Endothelial cell of umbilical vein (primary cell): ENCODE measurements around the gene ATP5ME. TPM values are rescaled to one million over a fixed set of nuclear protein-coding genes. Genes with fewer than 3 reads are reported as not detected.

Experiments used
- BruUV-seq: library from RNA; stranded (reverse); fragments of 400-500 nt; replicated peaks from 2 replicates; lab custom pipeline; 2021; lab: Mats Ljungman, UMichigan
- CTCF ChIA-PET: fragments of 300-600, 350-600 bp; sonication (Branson Sonifier 250); formaldehyde crosslinking; loops from one replicate; lab custom pipeline; 2021; ENCODE audit warnings: antibody characterized with exemption, inconsistent platforms; lab: Charles Lee
- POLR2A ChIA-PET: fragments of 300-600, 350-600 bp; sonication (Branson Sonifier 250); formaldehyde crosslinking; loops from one replicate; lab custom pipeline; 2021; ENCODE audit warnings: antibody characterized with exemption, inconsistent platforms; lab: Charles Lee
- DNase-seq: peaks from one replicate; pipeline ENCODE4 v3.0.0-alpha.2; 2011; ENCODE audit warnings: low read depth, low spot score
- FAIRE-seq: peaks from 2 replicates; lab custom pipeline; 2011; peaks lifted over from hg19 to GRCh38; lab: Jason Lieb, UNC
- H2AFZ ChIP-seq: 2 replicates; pipeline ENCODE4 v1.6.0; 2012; ENCODE audit warnings: low read depth, low read length, control low read depth, inconsistent platforms
- H3K27ac ChIP-seq: 2 replicates; pipeline ENCODE4 v1.5.1; 2011; ENCODE audit warnings: low read depth, mild to moderate bottlenecking, control low read depth, low read length, moderate library complexity; ENCODE audit not compliant: insufficient read depth
- H3K27me3 ChIP-seq, 2 experiments: 2 replicates each; pipeline versions ENCODE4 v1.6.0 to v1.6.1; 2011; ENCODE audit warnings: low read length in 2 of 2, mixed read lengths in 1 of 2; ENCODE audit not compliant: control insufficient read depth in 2 of 2, insufficient read depth in 2 of 2
- H3K36me3 ChIP-seq, 2 experiments: 2 replicates in 1 of 2; 3 replicates in 1 of 2; pipeline ENCODE4 v1.5.1; 2011; ENCODE audit warnings: low read length in 2 of 2, mild to moderate bottlenecking in 1 of 2, moderate library complexity in 1 of 2; ENCODE audit not compliant: control insufficient read depth in 2 of 2, insufficient read depth in 2 of 2; ENCODE audit errors: extremely low read depth in 1 of 2
- H3K4me1 ChIP-seq: 3 replicates; pipeline ENCODE4 v1.5.1; 2011; ENCODE audit warnings: mild to moderate bottlenecking, low read length; ENCODE audit not compliant: control insufficient read depth, insufficient read depth; ENCODE audit errors: extremely low read depth
- H3K4me2 ChIP-seq: 2 replicates; pipeline ENCODE4 v1.6.1; 2011; ENCODE audit warnings: low read length, control low read depth, mixed read lengths; ENCODE audit not compliant: insufficient read depth
- H3K4me3 ChIP-seq, 3 experiments: fragments of 200-600 bp in 1 of 3; sonication (generic), shearing (Covaris generic) in 1 of 3; replicated peaks in 1 of 3; 2 replicates each; pipeline ENCODE4 v1.5.1; 2011 to 2016; ENCODE audit warnings: control low read depth in 3 of 3, low read length in 3 of 3, mild to moderate bottlenecking in 2 of 3, inconsistent platforms in 1 of 3, low read depth in 1 of 3, moderate library complexity in 1 of 3; ENCODE audit not compliant: insufficient read depth in 1 of 3
- H3K79me2 ChIP-seq: 2 replicates; pipeline ENCODE4 v1.6.0; 2012; ENCODE audit warnings: low read length, inconsistent platforms; ENCODE audit not compliant: control insufficient read depth, insufficient read depth
- H3K9ac ChIP-seq: replicated peaks from 2 replicates; pipeline ENCODE3; 2011; ENCODE audit warnings: low read length, control low read depth; ENCODE audit not compliant: insufficient read depth; ENCODE audit errors: extremely low read depth
- H3K9me1 ChIP-seq: replicated peaks from 3 replicates; pipeline ENCODE4 v1.6.0; 2011; ENCODE audit warnings: mild to moderate bottlenecking, low read length; ENCODE audit not compliant: control insufficient read depth, insufficient read depth; ENCODE audit errors: extremely low read depth
- H3K9me3 ChIP-seq: replicated peaks from 2 replicates; pipeline ENCODE4 v1.5.1; 2012; ENCODE audit warnings: low read length, inconsistent platforms; ENCODE audit not compliant: control insufficient read depth, insufficient read depth
- H4K20me1 ChIP-seq: replicated peaks from 2 replicates; pipeline ENCODE3; 2011; ENCODE audit warnings: mild to moderate bottlenecking, low read length; ENCODE audit not compliant: control insufficient read depth, insufficient read depth; ENCODE audit errors: extremely low read depth
- CTCF ChIP-seq, 2 donors: IDR thresholded peaks; 1 replicate in 1 of 2; 2 replicates in 1 of 2; pipeline ENCODE4 v1.5.1; 2011; ENCODE audit warnings: low read length in 2 of 2, mild to moderate bottlenecking in 2 of 2, moderate library complexity in 2 of 2, control low read depth in 1 of 2, inconsistent platforms in 1 of 2, low read depth in 1 of 2; ENCODE audit not compliant: insufficient read depth in 1 of 2; ENCODE audit errors: extremely low read depth in 1 of 2
- EZH2 ChIP-seq: IDR thresholded peaks from 2 replicates; pipeline ENCODE4 v1.6.1; 2012; ENCODE audit warnings: borderline replicate concordance, low read depth, mild to moderate bottlenecking, moderate library complexity, low read length, inconsistent platforms; ENCODE audit not compliant: severe bottlenecking
- FOS ChIP-seq: IDR thresholded peaks from 2 replicates; pipeline ENCODE4 v1.6.1; 2011; ENCODE audit warnings: mild to moderate bottlenecking, low read length, moderate library complexity, borderline replicate concordance; ENCODE audit not compliant: insufficient read depth
- GATA2 ChIP-seq: IDR thresholded peaks from 2 replicates; pipeline ENCODE4 v1.7.0; 2011; ENCODE audit warnings: low read depth, mild to moderate bottlenecking, moderate library complexity, mixed read lengths, low read length; ENCODE audit not compliant: insufficient read length, insufficient read depth
- JUN ChIP-seq: IDR thresholded peaks from 2 replicates; pipeline ENCODE4 v1.6.1; 2011; ENCODE audit warnings: borderline replicate concordance, low read depth; ENCODE audit not compliant: insufficient read length, insufficient read depth
- MAX ChIP-seq: IDR thresholded peaks from 2 replicates; pipeline ENCODE4 v1.6.1; 2011; ENCODE audit not compliant: insufficient read depth, insufficient read length
- MYC ChIP-seq: IDR thresholded peaks from one replicate; pipeline ENCODE4 v1.6.1; 2011; ENCODE audit warnings: mild to moderate bottlenecking, low read depth, low read length
- POLR2A ChIP-seq: IDR thresholded peaks from 2 replicates; pipeline ENCODE4 v1.6.1; 2012; ENCODE audit warnings: low read depth, mild to moderate bottlenecking, control low read depth, low read length
- POLR2AphosphoS5 ChIP-seq: IDR thresholded peaks from 2 replicates; pipeline ENCODE4 v1.6.1; 2012; ENCODE audit warnings: low read depth, mild to moderate bottlenecking, control low read depth, low read length, moderate library complexity; ENCODE audit not compliant: insufficient read depth
- dilution Hi-C: fragments of 300-500 bp; cut with MboI; formaldehyde crosslinking; loops from one replicate; pipeline ENCODE4 v1.15.0; 2019; ENCODE audit warnings: low sequenced_read_pairs; ENCODE audit not compliant: extremely low pct_ligation_motif_present
- intact Hi-C: fragments of 100-400 bp; cut with micrococcal nuclease; formaldehyde crosslinking; loops from one replicate; pipeline ENCODE4 v1.10.0; 2022
- polyA plus RNA-seq, 4 experiments: library from polyadenylated mRNA; depleted of rRNA in 3 of 4; stranded (reverse) in 3 of 4; unstranded in 1 of 4; fragments of >200 nt; gene quantifications; 2 replicates each; pipeline versions ENCODE4 v1.2.1 to v1.2.3, GENCODE V29; 2011 to 2012; ENCODE audit warnings: missing spikeins in 1 of 4
- total RNA-seq: library from RNA; stranded (reverse); gene quantifications from 2 replicates; pipeline ENCODE4 v1.2.3, GENCODE V29; 2021

ATP5ME gene
- total and polyA plus RNA-seq, 2 donors (not counting 3 experiments of a cell fraction or from before 2014, with no cell fraction given) = 303 to 304 TPM

- H3K36me3 ChIP-seq = peaks cover 9% of the 10 kb centered on the region in 2 experiments
- H3K79me2 ChIP-seq = peaks cover 12% of the 10 kb centered on the region
- ChIA-PET CTCF (interaction anchor here (1.4 kb wide), 1 partner anchor 9 kb away, joined by 5 read pairs; no protein-coding TSS in a partner anchor), POLR2A (no interaction called here)
- H3K27me3 ChIP-seq = no peaks in the 10 kb centered on the region
- no peaks in the 10 kb centered on the region for H3K9me1 ChIP-seq
- H3K4me2 ChIP-seq = peak overlapping the region; percentile 77
- no TSS peak for BruUV-seq
- peak overlapping the region; percentile 63 to 87 (median 78) for H3K4me3 ChIP-seq
- H3K9ac ChIP-seq = peak overlapping the region; percentile 91
- H2AFZ ChIP-seq = peak overlapping the region; percentile 72
- intact Hi-C loops (loop anchor here (10.0 kb wide), 2 partner anchors 200 to 340 kb away; partner anchors contain the start of gene ZNF141), dilution Hi-C loops (no loop called here)
- no peak for DNase-seq
- no peaks in the 10 kb centered on the region for H3K9me3 ChIP-seq
- no peak for TF ChIP-seq GATA2
- TF ChIP-seq POLR2A = no peak
- TF ChIP-seq FOS = no peak
- no peak for TF ChIP-seq MAX
- no peak for TF ChIP-seq POLR2AphosphoS5
- TF ChIP-seq JUN = no peak
- TF ChIP-seq MYC = no peak
- no peak for TF ChIP-seq CTCF (IDR thresholded peaks at IDR 0.05; ENCODE audit: extremely low read depth in 1 of 2, insufficient read depth in 1 of 2, low read depth in 1 of 2, low read length in 2 of 2)
- no peak for TF ChIP-seq EZH2
- H3K27ac ChIP-seq = peak overlapping the region; percentile 67
- H4K20me1 ChIP-seq = no peaks in the 10 kb centered on the region
- FAIRE-seq = no peak
- H3K4me1 ChIP-seq = peaks cover 12% of the 10 kb centered on the region
These were observed 1.2 kb upstream of the ATP5ME start for GRCh38 chr4:675036-675882.
